GM13977 (cell line): ENCODE data around the gene AP3D1.
A peak's percentile ranks its signal among the peaks of the same experiment; 100 is the strongest.

ENCODE experiments used
- DNase-seq: peaks from one replicate; pipeline ENCODE4 v3.0.0; 2012; ENCODE audit warnings: low spot score
- CTCF ChIP-seq: IDR thresholded peaks from 2 replicates; pipeline ENCODE4 v1.5.1; 2012; ENCODE audit warnings: mild to moderate bottlenecking, control low read depth; ENCODE audit not compliant: insufficient read depth; ENCODE audit errors: extremely low read depth, missing control alignments
- in situ Hi-C: fragments of 300-500 bp; cut with MboI; formaldehyde crosslinking; loops from one replicate; pipeline ENCODE4 v1.12.0; 2022; ENCODE audit warnings: low sequenced_read_pairs, low pct_unique_long_range_greater_than_20kb, mixed read lengths, inconsistent platforms; ENCODE audit not compliant: unreplicated experiment

The AP3D1 gene

GRCh38 chr19:2084993-2085720 is 66.2 kb downstream of the AP3D1 start:
- peak; percentile 90 for DNase-seq
- in situ Hi-C loops: no loop called here
- no peak for TF ChIP-seq CTCF

GRCh38 chr19:2083174-2083854 is 68.1 kb downstream of the AP3D1 start:
- DNase-seq: peak; percentile 63
- in situ Hi-C loops: no loop called here
- TF ChIP-seq CTCF: no peak

GRCh38 chr19:2081873-2082810 is 69.2 kb downstream of the AP3D1 start:
- in situ Hi-C loops: no loop called here
- no peak for TF ChIP-seq CTCF
- no peak for DNase-seq

GRCh38 chr19:2080336-2080988 is 70.9 kb downstream of the AP3D1 start:
- DNase-seq: no peak
- no peak for TF ChIP-seq CTCF
- in situ Hi-C loops: no loop called here

- DNase-seq: no peak
- in situ Hi-C loops: no loop called here
- no peak for TF ChIP-seq CTCF
Observed at GRCh38 chr19:2079865-2080301, 71.5 kb downstream of the AP3D1 start.
